ENCODE results near the gene KATNB1.
"Not testable (repeated sequence)": the region's sequence is repeated elsewhere in the genome, so short reads cannot be mapped to it uniquely, and the experiment has no call there.

Gene KATNB1

DNA sequence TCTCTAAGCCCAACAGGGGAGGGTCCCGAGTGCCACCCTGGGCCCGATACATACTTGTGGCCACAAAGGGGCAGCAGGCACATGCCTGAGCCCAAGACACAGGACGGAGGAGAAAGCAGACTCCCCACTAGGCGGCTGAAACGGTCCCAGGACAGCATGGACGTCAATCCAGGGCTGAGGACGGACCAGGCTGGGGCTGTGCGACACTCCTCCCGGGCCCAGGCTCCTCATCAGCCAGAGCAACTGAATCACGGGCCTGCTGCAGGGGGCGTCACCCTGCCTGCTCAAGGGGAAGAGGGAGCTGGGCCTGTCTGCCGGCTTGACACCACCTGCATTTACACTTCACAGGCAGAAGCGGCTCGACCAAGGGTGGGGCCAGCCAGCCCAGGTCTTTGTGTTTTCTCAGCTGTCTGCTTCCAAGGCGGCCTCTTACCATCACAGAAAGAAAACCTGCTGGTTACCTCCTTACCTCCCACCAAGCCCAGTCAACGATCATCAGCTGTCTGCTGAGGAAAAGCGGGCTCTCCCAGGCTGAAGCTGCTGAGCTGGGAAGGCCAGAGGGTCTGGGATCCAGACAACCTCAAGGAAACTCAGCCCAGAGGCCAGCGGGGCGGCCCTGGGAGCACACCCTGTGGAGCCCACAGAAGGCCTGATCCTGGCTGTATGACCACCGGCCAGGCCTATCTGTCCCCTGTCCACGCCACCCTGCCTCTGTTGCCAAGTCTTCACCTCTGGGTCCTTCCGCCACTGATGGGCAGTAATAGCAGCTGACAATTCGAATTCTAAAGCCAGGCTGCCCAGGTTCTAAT, 40.3 kb downstream of the KATNB1 start:
- DNase-seq = peak; percentile 70 to 86 (median 71)

DNA sequence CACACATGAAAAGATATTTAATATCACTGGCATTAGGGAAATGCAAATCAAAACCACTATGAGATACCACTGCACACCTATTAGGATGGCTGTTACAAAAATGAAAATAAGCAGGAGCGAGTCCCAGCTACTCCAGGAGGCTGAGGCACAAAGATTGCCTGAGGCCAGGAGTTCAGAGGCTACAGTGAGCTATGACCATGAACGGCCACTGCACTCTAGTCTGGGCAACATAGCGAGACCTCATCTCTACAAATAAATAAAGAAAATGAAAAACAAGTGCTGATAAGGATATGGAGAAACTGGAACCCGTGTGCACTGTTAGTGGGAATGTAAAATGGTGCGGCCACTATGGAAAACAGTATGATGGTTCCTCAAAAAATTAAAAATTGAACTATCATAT, 43.1 kb downstream of the KATNB1 start:
- no peak for DNase-seq

DNA sequence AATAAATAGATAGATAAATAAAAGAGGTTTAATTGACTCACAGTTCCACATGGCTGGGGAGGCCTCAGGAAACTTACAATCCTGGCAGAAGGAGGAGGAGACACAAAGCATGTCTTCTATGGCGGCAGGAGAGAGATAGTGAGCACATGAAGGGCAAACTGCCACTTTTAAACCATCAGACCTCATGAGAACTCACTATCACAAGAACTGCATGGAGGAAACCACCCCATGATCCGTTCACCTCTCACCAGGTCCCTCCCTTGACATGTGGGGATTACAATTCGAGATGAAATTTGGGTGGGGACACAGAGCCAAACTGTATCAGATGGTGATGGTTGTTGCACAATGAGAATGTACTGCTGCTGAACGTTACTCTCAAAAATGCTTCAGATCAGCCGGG, 44.3 kb downstream of the KATNB1 start:
- not testable (repeated sequence) for DNase-seq

DNA sequence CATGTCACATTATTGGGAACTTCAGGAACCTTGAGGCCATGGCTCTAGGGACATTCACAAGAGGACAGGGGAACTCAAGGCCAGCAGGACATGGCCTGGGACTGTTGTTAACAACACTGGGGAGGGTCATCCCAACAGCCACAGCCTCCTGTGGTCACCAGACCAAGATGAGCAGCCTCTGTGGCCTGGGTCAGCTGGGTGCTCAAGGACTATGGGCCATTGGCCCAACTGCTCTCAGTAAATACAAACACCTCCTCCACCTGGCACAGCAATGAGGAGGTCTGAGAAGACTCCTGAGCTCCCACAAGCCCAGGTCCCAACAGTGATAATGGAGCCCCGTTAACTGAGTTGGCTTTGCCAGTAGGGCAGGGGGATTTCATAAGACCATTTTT, 45.8 kb downstream of the KATNB1 start:
- no peak for DNase-seq

DNA sequence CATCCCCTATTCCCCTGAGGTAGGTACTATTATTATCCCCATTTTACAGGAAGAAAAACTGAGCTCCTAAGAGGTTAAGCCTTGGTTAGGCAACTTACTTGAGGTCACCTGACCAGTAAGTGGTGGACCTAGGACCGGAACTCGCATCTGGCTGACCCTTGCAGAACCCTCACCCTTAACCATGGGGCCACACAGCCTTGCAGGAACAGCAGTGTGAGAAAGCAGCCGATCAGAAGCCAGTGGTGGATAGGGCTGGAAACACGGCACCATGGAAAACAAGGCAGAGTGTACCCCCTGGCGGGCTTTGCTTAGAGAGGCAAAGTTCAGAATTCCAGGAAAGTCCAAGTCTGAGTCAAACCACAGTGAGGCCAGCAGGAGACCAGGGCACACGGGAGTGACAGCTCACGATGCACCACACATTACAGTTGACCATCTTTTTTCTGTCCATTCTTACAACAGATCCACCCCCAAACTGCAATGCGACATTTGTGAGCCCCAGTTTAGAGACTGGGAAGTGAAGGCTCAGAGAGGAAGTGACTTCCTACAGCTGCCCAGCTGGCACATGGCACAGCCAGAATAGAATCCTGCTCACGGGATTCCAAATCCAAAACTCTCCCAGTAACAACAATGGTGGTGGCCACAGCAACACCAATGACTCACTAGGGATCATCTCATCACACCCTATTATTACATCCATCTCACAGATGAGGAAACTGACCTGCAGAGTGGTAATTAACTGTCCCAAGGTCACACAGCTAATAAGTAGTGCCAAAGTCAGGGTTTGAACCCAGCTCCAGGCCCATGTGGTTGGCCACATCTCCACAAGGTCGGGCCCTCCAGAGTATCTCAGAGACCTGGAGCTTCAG, 46.4 kb downstream of the KATNB1 start:
- no peak for DNase-seq

DNA sequence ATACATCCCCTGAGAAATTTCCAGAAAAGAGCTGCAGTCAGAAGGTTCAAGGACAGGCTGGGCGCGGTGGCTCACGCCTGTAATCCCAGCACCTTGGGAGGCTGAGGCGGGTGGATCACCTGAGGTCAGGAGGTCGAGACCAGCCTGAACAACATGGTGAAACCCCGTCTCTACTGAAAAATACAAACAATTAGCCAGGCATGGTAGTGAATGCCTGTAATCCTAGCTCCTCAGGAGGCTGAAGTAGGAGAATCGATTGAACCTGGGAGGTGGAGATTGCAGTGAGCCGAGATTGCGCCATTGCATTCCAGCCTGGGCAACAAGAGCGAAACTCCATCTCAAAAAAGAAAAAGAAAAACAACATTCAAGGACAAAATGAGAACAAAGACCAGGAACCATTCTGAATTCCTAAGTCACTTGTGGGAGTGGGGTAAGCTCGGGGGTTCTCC, 47.1 kb downstream of the KATNB1 start:
- not testable (repeated sequence) for DNase-seq

DNA sequence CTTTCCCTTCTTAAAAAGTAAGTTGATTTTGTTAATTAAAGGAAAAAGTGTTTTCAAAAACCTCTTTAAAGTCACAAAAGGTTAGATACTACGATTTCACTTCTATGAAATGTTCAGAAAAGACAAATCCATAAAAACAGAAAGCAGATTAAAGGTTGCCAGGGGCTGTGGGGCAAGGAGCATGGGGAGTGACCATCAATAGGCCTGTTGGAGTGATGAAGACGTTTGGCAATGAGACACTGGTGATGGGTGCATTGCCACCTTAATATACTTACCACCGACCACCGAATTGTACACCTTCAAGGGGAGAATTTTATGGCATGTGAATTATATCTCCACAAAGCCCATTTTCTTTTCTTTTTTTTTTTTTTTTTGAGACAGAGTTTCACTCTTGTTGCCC, 47.5 kb downstream of the KATNB1 start:
- DNase-seq = no peak

DNA sequence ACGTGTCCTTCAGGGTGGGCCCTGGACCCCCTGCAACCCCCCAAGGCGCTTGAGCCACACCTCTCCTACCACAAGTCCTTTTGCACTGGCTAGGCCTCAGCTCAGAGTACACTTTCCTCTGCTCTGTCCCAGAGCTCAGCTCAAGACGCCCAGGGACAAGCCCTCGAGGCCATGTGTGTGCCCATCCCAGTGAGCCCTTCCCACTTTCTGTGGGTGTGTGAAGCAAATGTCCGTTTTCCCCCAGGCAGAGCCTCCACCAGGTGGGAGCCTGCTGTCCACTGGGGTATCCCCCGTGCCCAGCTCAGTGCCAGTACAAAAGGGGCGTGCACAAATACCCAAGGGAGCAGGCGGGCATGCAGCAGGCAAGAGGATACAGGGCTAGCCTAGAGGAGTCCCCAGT, 48.3 kb downstream of the KATNB1 start:
- DNase-seq = no peak

DNA sequence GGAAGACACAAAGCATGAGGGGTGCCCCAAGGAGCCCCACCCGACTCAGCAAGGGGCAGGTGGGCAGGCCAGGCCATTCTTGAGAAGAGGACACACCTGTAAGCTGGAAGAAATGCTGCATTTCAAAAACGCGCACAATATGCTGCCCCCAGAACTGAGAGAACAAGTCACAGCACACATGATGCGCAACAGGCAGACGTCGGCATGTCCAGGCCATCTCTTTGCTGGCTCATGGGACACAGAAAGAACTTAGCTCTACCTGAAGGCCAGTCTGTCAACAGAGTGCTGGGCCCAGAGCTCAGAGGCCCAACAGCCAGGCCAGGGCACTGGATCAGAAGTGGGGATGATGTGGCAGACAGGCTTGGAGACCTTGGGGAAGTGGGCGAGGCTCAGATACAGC, 48.8 kb downstream of the KATNB1 start:
- DNase-seq = no peak

DNA sequence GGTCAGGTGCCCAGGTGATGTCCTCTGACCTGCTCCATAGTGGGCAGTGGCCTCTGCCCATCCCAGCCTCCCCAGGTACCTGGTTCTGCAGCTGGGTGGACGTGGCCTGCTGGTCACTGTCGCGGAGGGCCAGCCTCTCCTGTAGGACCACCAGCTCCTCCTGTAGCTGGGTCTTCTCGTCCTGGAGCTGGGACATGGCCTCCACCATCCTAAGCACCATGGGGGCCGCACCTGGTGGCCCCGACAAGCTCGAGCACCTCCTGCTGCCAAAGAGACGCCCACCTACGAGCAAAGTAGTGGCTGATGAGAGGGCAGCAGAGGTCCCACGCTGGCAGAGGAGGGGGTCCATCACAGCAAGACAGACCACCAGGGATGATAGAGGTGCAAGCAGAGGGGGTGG, 49.8 kb downstream of the KATNB1 start:
- no peak for DNase-seq

DNA sequence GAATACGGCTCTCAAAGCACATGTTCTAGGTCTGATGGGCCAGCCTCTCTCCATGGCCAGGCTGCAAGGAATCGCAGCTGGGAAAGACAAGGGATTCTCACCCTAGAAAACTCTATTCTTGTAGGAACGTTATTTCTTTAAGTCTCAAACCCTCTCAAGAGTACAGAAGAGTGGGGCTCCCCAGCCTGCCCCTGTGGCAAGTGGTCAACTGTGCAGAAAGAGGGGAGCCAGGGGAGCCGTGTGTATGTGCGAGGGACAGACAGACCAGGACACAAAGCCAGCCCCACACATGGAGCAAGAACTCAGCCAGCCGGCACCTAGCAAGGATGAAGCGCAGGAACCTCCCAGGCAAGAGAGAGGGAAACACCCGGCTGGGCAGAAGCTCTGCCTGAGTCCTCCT, 50.4 kb downstream of the KATNB1 start:
- DNase-seq = no peak

DNA sequence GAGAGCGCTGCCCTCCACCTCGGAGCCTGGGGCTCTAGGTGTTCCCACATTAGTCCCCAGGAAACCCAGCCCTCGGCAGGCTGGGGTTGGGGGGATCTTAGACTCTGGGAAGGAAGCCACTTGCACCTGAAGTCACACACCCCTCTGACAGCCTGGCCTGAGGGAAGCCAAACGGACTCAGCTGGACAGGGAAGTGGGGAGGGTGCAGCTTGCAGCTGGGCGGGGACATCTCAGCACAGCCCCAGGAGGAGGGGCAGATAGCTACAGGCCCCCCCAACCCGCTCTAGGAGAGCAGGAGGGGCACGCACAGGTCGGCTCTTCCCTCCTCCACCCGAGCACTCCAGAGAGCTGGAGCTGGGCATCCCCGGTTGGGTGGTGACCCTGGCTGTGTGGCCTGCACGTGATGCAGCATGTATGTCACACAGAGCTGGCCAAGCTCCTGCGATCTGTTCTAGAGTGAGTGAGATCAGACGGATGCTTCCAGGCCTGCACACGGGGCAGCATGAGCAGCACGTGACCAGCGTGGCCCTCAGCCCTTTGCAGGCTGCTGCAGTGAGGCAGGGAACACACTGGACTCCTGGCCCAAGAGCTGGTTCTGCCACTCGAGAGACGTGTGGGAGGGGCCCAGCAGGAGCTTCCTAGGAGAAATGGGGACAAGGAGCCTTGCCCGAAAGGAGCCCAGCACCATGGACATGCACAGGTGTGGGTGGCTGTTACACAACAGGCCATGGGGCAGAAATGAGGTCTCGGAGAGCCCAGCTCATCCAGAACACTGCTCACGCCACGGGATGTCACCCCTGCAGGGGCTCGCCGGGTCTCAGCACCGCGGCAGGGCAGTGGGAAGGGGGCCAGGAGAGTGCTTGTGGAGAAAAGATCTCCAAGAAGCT, 51.3 kb downstream of the KATNB1 start:
- no peak for DNase-seq

DNA sequence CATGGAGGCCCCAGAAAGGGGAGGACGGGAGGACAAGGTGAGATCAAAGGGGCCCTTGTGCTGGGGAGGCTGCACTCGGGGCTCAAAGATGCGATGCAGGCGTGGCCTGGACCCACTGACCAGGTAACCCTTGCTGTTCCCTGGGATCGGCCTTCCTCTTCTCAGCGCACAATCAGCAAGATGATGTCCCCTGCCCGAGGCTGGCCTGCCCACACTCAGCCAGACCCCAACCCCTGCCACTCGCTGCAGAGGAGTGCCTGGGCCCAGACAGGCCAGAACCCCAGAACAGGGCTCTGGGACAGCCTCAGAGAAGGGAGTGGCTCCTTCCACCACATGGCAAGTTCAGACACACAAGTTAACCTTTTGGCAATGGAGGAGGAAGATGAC, 51.9 kb downstream of the KATNB1 start:
- no peak for DNase-seq

DNA sequence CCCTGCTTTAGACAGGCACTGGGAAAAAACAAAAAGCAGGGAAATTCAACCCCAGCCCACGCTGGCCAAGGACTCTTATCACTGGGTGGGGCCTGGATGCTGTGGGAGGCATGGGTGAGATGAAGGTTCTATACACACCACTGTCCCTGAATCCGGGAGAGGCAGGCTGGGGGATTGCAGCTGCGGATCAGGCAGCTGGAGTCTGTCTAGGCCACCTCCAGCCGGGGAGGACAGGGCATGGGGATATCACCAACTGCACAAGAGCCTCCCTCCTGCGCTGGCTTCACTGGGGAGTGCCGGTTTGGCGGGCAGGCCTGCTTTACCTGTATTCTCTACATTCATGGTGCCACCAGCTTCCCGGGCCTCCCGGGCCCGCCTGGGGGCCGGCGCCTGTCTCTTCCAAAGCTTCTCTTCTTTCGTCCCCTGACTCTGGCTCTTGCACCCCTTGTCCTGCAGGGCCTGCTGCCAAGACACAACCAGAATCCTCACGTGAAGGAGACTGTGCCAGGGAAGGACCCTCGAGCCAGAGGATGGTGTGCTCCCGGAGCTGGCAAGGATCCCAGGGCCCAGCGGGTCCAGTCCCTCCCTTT, 52.8 kb downstream of the KATNB1 start:
- peak in 1 of 3 experiments; percentile 59 for DNase-seq

DNA sequence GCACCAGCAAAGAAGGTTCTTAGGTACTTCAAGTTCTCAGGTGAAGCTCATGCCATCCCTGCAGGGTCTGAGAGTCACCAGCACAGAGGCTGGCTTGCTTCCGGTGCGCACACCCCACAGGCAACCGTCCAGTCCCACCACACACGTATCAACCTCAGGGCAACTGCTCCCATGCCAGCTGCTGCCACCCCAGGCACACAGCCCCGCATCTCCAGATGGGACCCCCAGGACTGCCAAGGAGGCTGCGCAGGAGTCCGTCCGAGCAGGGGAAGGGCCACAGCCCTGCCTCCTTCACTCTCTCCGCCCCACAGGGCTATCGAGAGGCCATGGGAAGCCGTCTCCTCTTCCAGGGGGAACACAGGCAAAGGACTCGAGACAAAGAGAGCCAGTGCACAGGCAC, 53.4 kb downstream of the KATNB1 start:
- DNase-seq = no peak

DNA sequence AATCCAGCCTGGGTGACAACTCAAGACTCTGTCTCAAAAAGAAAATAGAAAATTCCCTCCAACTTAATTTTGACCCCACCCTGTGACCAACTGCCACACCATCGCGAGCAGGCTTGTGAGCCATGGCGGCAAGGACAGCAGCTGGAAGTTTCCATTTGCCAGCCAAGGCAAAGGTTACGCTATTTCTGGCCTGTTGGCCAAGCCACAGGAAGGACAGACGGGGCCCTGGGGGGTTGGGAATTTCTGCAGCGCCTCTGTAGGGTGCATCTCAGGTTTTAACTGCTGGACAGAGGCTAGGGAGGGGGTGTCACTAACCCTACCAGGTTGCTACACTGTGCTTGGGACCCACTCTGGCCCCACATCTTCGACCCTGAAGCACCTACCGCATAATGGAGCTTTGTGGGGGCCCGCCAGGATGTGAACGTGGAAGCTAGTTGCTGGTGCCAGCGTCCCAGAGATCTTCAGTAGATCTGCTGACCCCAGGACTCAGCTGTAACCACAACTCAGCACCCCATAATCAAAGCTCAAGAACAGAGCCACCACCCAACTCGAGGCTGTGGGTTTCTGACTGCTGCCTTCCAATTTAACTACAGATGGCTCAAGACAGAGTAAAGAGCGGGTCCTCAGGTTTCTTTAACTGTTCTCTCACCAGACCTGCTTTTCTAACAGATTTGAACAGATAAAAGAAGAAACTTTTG, 55.8 kb downstream of the KATNB1 start:
- no peak for DNase-seq

DNA sequence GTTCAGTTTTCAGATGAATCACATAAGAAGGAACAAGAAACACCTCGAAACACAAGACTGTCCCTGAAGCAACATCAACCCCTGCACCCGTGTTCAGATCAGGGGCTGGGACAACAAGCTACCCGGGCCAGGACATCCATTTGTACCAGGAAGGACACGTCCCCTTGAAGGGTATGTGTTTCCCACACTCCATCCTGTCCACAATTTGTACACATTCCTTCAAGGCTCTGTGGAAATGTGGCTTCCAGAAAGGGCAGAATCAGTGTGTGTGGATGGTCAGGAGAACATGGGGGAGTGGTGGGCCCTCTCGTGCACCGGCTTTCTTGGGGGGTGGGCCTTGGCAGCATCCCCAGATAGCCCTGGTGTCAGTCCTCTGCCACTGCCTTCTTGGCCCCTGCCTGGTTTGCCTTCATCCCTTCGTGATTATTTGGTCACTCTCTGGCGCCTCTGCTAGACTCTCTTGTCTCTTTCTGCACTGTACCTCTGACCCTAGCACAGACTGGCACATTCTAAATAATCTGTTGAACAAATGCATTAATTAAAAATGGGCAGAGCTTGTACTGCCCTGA, 56.4 kb downstream of the KATNB1 start:
- no peak for DNase-seq

DNA sequence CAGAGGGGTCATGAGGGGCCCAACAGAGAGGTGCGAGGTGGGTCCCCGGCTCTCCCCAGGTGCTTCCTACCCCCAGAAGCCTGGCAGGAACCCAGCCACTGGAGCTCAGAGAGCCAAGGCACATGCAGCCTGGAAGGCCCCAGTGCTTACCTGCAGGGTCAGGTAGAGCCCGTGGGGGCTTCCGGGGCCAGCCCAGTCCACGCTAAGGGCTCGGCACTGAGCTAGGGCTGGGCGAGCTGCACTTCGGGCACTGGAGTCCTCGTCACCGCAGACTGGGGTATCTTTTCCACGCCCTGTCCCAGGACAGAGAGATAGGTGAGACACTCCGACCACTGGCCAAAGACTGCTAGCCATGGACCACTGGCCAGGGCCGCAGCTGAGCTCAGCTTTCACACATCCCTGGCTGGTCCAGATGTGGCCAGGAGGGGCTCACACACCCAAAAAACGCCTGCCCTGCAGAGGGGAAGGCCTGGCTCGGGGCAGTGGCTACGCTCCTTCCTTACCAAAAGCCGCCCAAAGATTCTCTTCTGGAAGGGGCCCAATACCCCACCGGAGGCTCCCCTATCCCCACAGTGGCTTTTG, 59.4 kb downstream of the KATNB1 start:
- no peak for DNase-seq

DNA sequence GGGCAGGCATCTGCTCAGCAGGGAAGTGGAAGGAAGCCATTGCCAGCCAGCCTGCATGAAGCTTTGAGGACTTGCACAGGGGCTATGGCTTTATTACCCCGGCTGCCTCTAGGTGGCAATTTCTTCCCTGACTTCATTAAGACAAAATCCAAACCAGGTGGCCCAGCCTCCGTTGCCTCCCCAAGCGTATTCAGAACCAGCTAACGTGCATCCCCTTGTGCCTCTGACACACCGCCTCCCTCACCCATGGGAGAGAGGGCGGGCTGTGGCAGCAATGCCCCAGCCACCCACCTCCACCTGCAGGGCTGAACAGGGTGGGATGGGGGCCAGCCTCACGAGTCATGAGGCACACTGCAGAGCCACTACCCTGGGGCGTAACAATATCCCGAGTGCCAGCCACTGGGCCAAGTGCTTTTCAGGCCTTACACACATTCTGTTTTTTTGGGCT, 59.9 kb downstream of the KATNB1 start:
- DNase-seq = peak; percentile 14 to 72 (median 22)

DNA sequence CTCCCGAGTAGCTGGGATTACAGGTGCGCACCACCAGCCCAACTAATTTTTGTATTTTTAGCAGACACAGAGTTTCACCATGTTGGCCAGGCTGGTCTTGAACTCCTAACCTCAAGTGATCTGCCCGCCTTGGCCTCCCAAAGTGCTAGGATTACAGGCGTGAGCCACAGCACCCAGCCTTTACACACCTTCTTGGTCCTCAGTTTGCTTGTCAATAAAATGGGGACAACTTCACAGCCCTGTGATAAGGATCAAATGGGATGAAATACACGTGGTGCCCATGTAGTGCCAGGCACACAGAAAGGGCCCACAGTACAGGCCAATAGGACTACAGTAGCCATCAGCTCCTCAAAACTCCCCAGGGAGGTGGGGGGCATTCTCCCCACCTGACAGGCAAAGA, 60.4 kb downstream of the KATNB1 start:
- not testable (repeated sequence) for DNase-seq

DNA sequence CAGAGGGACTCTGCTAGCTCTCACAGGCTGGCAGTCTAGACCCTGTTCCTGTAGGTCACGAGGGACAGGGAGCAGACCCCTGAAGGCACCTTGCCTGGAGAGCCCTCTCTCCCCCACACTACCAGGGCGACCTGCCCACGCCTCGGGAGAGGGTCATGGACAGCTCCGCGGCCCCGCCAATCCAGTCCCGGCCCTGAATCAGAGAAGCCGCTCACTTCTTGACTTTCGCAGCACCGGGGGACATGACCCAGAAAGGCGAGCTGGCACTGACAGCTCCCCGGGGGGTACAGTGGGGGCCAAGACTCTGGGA, 61.6 kb downstream of the KATNB1 start:
- DNase-seq = no peak

Data from NCI-H1417 (cell line).